ENCODE results near the gene ENPP1. TPM values are rescaled to one million over a fixed set of nuclear protein-coding genes. Genes with fewer than 3 reads are reported as not detected.

The ENPP1 gene
- total and polyA plus RNA-seq, 2 of the 4 experiments (the other 2 are of a cell fraction): 10.9 to 38.9 TPM

DNA sequence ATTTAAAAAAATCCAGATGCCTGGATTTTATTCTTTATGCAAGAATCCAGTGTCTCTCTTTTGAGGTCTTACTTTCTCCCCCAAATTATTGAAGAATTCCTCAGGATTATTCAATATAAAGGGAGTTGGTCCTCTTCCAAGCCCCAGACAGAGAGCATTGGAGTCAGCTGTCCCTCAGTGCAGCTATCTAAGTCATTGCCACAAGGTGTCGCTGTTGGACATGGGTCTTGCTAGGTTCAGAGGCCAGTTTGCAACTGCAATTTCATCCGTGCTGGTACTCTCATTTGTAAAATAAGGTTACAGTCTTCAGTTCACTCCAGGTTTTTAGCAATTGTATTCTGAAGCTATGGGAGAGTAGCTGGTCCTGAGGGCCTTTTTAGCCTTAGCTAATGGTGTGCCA is 115.5 kb downstream of the ENPP1 start:
- Histone ChIP-seq H2BK120ac (ENCODE audit: low read depth, low read length) (no peak overlapping the region), H4K5ac (ENCODE audit: low read depth, low read length) (no peak overlapping the region), H2AK9ac (replicated peaks; ENCODE audit: low read depth, low read length, poor library complexity) (no peak overlapping the region), H3K9me1 (ENCODE audit: insufficient read depth, low read length) (0 out of 2 replicates have a peak, but pooled peaks cover 2% of the 10 kb centered on the region), H2BK5ac (ENCODE audit: low read depth, low read length, poor library complexity, severe bottlenecking) (no peak overlapping the region), H3K4ac (ENCODE audit: low read depth, low read length) (no peak overlapping the region), H3K18ac (ENCODE audit: low read depth, low read length) (no peak overlapping the region), H2BK15ac (ENCODE audit: low read depth, low read length) (no peak overlapping the region), H3K14ac (replicated peaks; ENCODE audit: low read depth, low read length) (no peak overlapping the region), H3K4me1 (ENCODE audit: control insufficient read depth, insufficient read depth, low read length) (no peaks in the 10 kb centered on the region), H2BK20ac (ENCODE audit: low read depth, low read length) (no peak overlapping the region), H3K23ac (ENCODE audit: low read depth, low read length) (no peak overlapping the region), H3K27me3 (ENCODE audit: control insufficient read depth, insufficient read depth, low read length) (no peaks in the 10 kb centered on the region), H2AK5ac (ENCODE audit: low read depth, low read length) (no peak overlapping the region), H3K9me3 (ENCODE audit: control insufficient read depth, insufficient read depth, low read length) (peaks cover 3% of the 10 kb centered on the region; the same call in 1 of the 2 replicates), H3K9ac (ENCODE audit: low read depth, low read length) (no peak overlapping the region), H3K79me1 (ENCODE audit: low read depth in 1 of 2, low read length in 2 of 2) (no peaks in the 10 kb centered on the region), H3K4me3 (ENCODE audit: insufficient read depth, low read depth, low read length) (no peak overlapping the region), H4K20me1 (ENCODE audit: insufficient read depth, low read length) (no peaks in the 10 kb centered on the region), H2AFZ (replicated peaks; ENCODE audit: low read length, poor library complexity) (no peak overlapping the region), H3K36me3 (ENCODE audit: control insufficient read depth, insufficient read depth, low read length) (no peaks in the 10 kb centered on the region), H3K4me2 (ENCODE audit: low read depth, low read length) (no peak overlapping the region), H4K8ac (ENCODE audit: low read depth in 2 of 2, low read length in 2 of 2) (no peak overlapping the region), H4K91ac (ENCODE audit: insufficient read depth, low read depth, low read length) (no peak overlapping the region), H3K27ac (ENCODE audit: insufficient read depth, low read length) (no peak overlapping the region), H3K56ac (ENCODE audit: extremely low read depth, insufficient read depth, low read length) (no peak overlapping the region)
- dilution Hi-C loops (cut with HindIII; ENCODE audit: low sequenced_read_pairs, unreplicated experiment): no loop called here
- in situ Hi-C loops (cut with MboI; ENCODE audit: low sequenced_read_pairs): loop anchor here (10.0 kb wide), 1 partner anchor 351 kb away; no protein-coding TSS in a partner anchor
- DNase-seq (peak; percentile 57), ATAC-seq (ENCODE audit: low read depth) (no peak)
- 0% methylated on average over 1 of the region's 2 CpGs; no CpG with 5 or more reads in 1 of the 2 experiments for WGBS, 2 experiments (ENCODE audit: extremely low coverage in 2 of 2, insufficient read length in 1 of 2)
- POLR2A ChIA-PET (ENCODE audit: unreplicated experiment): no interaction called here
- no TSS peak for BruUV-seq (replicated peaks)
- TF ChIP-seq MXI1 (IDR thresholded peaks at IDR 0.05; ENCODE audit: borderline replicate concordance, low read depth, low read length) (no peak), BHLHE40 (IDR thresholded peaks at IDR 0.05; ENCODE audit: low read depth, low read length) (no peak), RAD21 (IDR thresholded peaks at IDR 0.05; ENCODE audit: low read length) (peak; percentile 62), SMC3 (IDR thresholded peaks at IDR 0.05; ENCODE audit: low read depth, low read length) (peak; percentile 38; the same call in 1 of the 2 replicates), MAFK (IDR thresholded peaks at IDR 0.05; ENCODE audit: low read depth, low read length) (no peak), POLR2A (IDR thresholded peaks at IDR 0.05; ENCODE audit: low read depth, low read length) (no peak), RCOR1 (IDR thresholded peaks at IDR 0.05; ENCODE audit: insufficient replicate concordance, low read length) (no peak)
- TF ChIP-seq, protein P1, sequence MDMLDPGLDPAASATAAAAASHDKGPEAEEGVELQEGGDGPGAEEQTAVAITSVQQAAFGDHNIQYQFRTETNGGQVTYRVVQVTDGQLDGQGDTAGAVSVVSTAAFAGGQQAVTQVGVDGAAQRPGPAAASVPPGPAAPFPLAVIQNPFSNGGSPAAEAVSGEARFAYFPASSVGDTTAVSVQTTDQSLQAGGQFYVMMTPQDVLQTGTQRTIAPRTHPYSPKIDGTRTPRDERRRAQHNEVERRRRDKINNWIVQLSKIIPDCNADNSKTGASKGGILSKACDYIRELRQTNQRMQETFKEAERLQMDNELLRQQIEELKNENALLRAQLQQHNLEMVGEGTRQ (IDR thresholded peaks at IDR 0.05; ENCODE audit: low read depth, low read length): no peak
- TF ChIP-seq, protein P2, sequence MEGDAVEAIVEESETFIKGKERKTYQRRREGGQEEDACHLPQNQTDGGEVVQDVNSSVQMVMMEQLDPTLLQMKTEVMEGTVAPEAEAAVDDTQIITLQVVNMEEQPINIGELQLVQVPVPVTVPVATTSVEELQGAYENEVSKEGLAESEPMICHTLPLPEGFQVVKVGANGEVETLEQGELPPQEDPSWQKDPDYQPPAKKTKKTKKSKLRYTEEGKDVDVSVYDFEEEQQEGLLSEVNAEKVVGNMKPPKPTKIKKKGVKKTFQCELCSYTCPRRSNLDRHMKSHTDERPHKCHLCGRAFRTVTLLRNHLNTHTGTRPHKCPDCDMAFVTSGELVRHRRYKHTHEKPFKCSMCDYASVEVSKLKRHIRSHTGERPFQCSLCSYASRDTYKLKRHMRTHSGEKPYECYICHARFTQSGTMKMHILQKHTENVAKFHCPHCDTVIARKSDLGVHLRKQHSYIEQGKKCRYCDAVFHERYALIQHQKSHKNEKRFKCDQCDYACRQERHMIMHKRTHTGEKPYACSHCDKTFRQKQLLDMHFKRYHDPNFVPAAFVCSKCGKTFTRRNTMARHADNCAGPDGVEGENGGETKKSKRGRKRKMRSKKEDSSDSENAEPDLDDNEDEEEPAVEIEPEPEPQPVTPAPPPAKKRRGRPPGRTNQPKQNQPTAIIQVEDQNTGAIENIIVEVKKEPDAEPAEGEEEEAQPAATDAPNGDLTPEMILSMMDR (conservative IDR thresholded peaks at IDR 0.05; ENCODE audit: low read depth, low read length): peak; percentile 49
- CTCF ChIA-PET: interaction anchor here (0.7 to 1.7 kb wide), 6 partner anchors 8 to 357 kb away, joined by 3 to 7 read pairs (median 4); no protein-coding TSS in a partner anchor
- intact Hi-C loops (cut with micrococcal nuclease): no loop called here

Data from IMR-90 (cell line).